ENCODE results near the gene CCR4. TPM values are rescaled to one million over a fixed set of nuclear protein-coding genes. Genes with fewer than 3 reads are reported as not detected.
"Not testable (repeated sequence)": the region's sequence is repeated elsewhere in the genome, so short reads cannot be mapped to it uniquely, and the experiment has no call there.

The CCR4 gene
- total and polyA plus RNA-seq, 2 of the 8 experiments (the other 6 are each of a cell fraction or from before 2014, with no cell fraction given) = 0.11 to 0.15 TPM

- ChIA-PET CTCF (ENCODE audit: partially characterized antibody) (interaction anchor here (0.8 to 2.1 kb wide), 3 partner anchors 18 to 36 kb away, joined by 3 to 5 read pairs (median 3); no protein-coding TSS in a partner anchor), POLR2A (ENCODE audit: partially characterized antibody) (interaction anchor here (1.2 kb wide), 1 partner anchor 64 kb away, joined by 3 read pairs; no protein-coding TSS in a partner anchor)
- not testable (repeated sequence) for H2BK12ac ChIP-seq (ENCODE audit: low read depth, low read length)
These were observed 19.8 kb downstream of the CCR4 start for GRCh38 chr3:32971291-32971690.

More at GRCh38 chr3:32971291-32971690, 19.8 kb downstream of the CCR4 start:
- H4K20me1 ChIP-seq (replicated peaks in 1 of 2; ENCODE audit: control insufficient read depth in 1 of 2, insufficient read depth in 2 of 2, low read length in 2 of 2); H2BK5ac ChIP-seq (ENCODE audit: low read depth, low read length); H2BK20ac ChIP-seq (ENCODE audit: low read length); H4K91ac ChIP-seq (replicated peaks; ENCODE audit: insufficient read length, low read length); H3K23me2 ChIP-seq (ENCODE audit: low read depth, low read length); H3K9me3 ChIP-seq (ENCODE audit: insufficient read depth in 2 of 2, low read depth in 1 of 2, low read length in 1 of 2); H3K56ac ChIP-seq (replicated peaks; ENCODE audit: insufficient read length, low read depth, low read length); H3K18ac ChIP-seq (ENCODE audit: extremely low read depth, low read length); H3K36me3 ChIP-seq (ENCODE audit: control insufficient read depth in 2 of 4, insufficient read depth in 4 of 4, low read length in 3 of 4); H2BK120ac ChIP-seq (replicated peaks; ENCODE audit: low read depth, low read length); H3K27ac ChIP-seq (ENCODE audit: low read depth, low read length); DNase-seq (ENCODE audit: low read depth in 1 of 2, low spot score in 2 of 2); H4K5ac ChIP-seq (ENCODE audit: insufficient read length, low read depth, low read length); H3K9ac ChIP-seq (replicated peaks in 1 of 4; ENCODE audit: extremely low read depth in 1 of 4, low read depth in 3 of 4, low read length in 3 of 4); H3K4me2 ChIP-seq (ENCODE audit: insufficient read depth in 1 of 2, low read depth in 2 of 2, low read length in 2 of 2); H3K27me3 ChIP-seq (replicated peaks in 1 of 4; ENCODE audit: control insufficient read depth in 3 of 4, extremely low read depth in 1 of 4, insufficient read depth in 3 of 4, low read length in 3 of 4); H3K23ac ChIP-seq (ENCODE audit: insufficient read length); H2BK15ac ChIP-seq (ENCODE audit: low read length); H3K4me1 ChIP-seq (replicated peaks in 1 of 4; ENCODE audit: control insufficient read depth in 3 of 4, insufficient read depth in 4 of 4, low read length in 3 of 4); H3K79me1 ChIP-seq (ENCODE audit: low read depth, low read length); H2AFZ ChIP-seq (ENCODE audit: low read length); H4K8ac ChIP-seq (ENCODE audit: extremely low read depth, insufficient read depth, low read length); H3K14ac ChIP-seq (ENCODE audit: insufficient read length); H3K4ac ChIP-seq (replicated peaks; ENCODE audit: insufficient read length, low read depth, low read length); FAIRE-seq; H3K79me2 ChIP-seq (ENCODE audit: control insufficient read depth in 1 of 2, insufficient read depth in 2 of 2, low read length in 2 of 2); H3K4me3 ChIP-seq (ENCODE audit: extremely low read depth in 1 of 4, insufficient read depth in 2 of 4, low read depth in 3 of 4, low read length in 4 of 4); H2AK5ac ChIP-seq (ENCODE audit: low read depth, low read length): not testable (repeated sequence)
- 84% methylated on average over 7 of the region's 7 CpGs; no CpG with 5 or more reads in 1 of the 2 experiments for WGBS, 2 experiments (ENCODE audit: extremely low coverage in 1 of 2, insufficient coverage in 1 of 2, insufficient read length in 1 of 2, insufficient replicate concordance in 2 of 2, low coverage in 1 of 2, low lambda C conversion rate in 2 of 2, missing lambda C conversion rate in 1 of 2)

All from H1 (cell line).